Right ventricle myocardium superior (tissue), 1 donor: ENCODE results near the gene SKOR1. TPM values are rescaled to one million over a fixed set of nuclear protein-coding genes. Genes with fewer than 3 reads are reported as not detected.
A peak's percentile ranks its signal among the peaks of the same experiment; 100 is the strongest.

Experiments
- ATAC-seq: fragments of 200-7000 bp; cut with Tn5 transposase; one replicate; pipeline ENCODE4 v1.9.1; 2020; ENCODE audit warnings: mild to moderate bottlenecking; ENCODE audit not compliant: poor library complexity
- DNase-seq: peaks from one replicate; pipeline ENCODE4 v3.0.0-alpha.2; 2020
- intact Hi-C: fragments of 100-400 bp; cut with DNase I; formaldehyde crosslinking; loops from one replicate; pipeline ENCODE4 v1.11.2; 2022
- total RNA-seq: library from RNA; stranded (reverse); fragmentation: NEBNext Ultra II Directional; extraction: Animal tissue kit (Norgen Biotek cat#: 25700); gene quantifications from one replicate; pipeline ENCODE4 v1.2.1, GENCODE V29; 2021
- donor health status: DM: no; HTN: yes; CAD: no; lungs with severe emphysema.

SKOR1 gene
- total RNA-seq, 1 donor from 2014 or later: 0.11 TPM

- intact Hi-C loops: loop anchor here (5.0 to 10.0 kb wide), 2 partner anchors 337 to 894 kb away; no protein-coding TSS in a partner anchor
- DNase-seq (peak; percentile 78), ATAC-seq (peak; percentile 59)
Observed at GRCh38 chr15:67838789-67839332, 13.6 kb downstream of the SKOR1 start.

- no peak for DNase-seq
- peak; percentile 19 for ATAC-seq
- intact Hi-C loops: loop anchor here (5.0 to 10.0 kb wide), 2 partner anchors 337 to 895 kb away; no protein-coding TSS in a partner anchor
Observed at GRCh38 chr15:67839499-67839928, 14.2 kb downstream of the SKOR1 start.

GRCh38 chr15:67839929-67840748 lies 14.8 kb downstream of the SKOR1 start, which contains the start of gene RNU6-1:
Gene RNU6-1, minus strand, starts transcription at chr15:67840045.
- peak; percentile 96 for ATAC-seq

GRCh38 chr15:67840749-67841512 lies 15.6 kb downstream of the SKOR1 start:
- DNase-seq: no peak
- intact Hi-C loops: no loop called here
- peak; percentile 4 for ATAC-seq

More at GRCh38 chr15:67839929-67840748, 14.8 kb downstream of the SKOR1 start, which contains the start of gene RNU6-1:
- DNase-seq: peak; percentile 97
- intact Hi-C loops: loop anchor here (5.0 to 10.0 kb wide), 2 partner anchors 338 to 895 kb away; no protein-coding TSS in a partner anchor

- intact Hi-C loops: no loop called here
- no peak for ATAC-seq
- DNase-seq: no peak
Observed at GRCh38 chr15:67841513-67841762, 16.1 kb downstream of the SKOR1 start.

- intact Hi-C loops: no loop called here
- DNase-seq: no peak
- no peak for ATAC-seq
Observed at GRCh38 chr15:67843092-67843501, 17.8 kb downstream of the SKOR1 start.

GRCh38 chr15:67843571-67844387 lies 18.5 kb downstream of the SKOR1 start:
- DNase-seq: no peak

GRCh38 chr15:67845974-67846373 lies 20.7 kb downstream of the SKOR1 start:
- DNase-seq (no peak), ATAC-seq (no peak)
- intact Hi-C loops: no loop called here

More at GRCh38 chr15:67843571-67844387, 18.5 kb downstream of the SKOR1 start:
- no peak for ATAC-seq
- intact Hi-C loops: no loop called here

- DNase-seq: no peak
- no peak for ATAC-seq
- intact Hi-C loops: no loop called here
Observed at GRCh38 chr15:67849538-67849937, 24.2 kb downstream of the SKOR1 start.

GRCh38 chr15:67850336-67850735 lies 25.0 kb downstream of the SKOR1 start:
- intact Hi-C loops: no loop called here
- no peak for ATAC-seq
- no peak for DNase-seq

GRCh38 chr15:67850994-67851571 lies 25.8 kb downstream of the SKOR1 start:
- intact Hi-C loops: no loop called here
- ATAC-seq (no peak), DNase-seq (no peak)

- ATAC-seq (no peak), DNase-seq (no peak)
- intact Hi-C loops: no loop called here
Observed at GRCh38 chr15:67852418-67852817, 27.1 kb downstream of the SKOR1 start.

- intact Hi-C loops: no loop called here
- DNase-seq (no peak), ATAC-seq (no peak)
Observed at GRCh38 chr15:67853454-67853853, 28.1 kb downstream of the SKOR1 start.

GRCh38 chr15:67854358-67854757 lies 29.0 kb downstream of the SKOR1 start:
- DNase-seq (no peak), ATAC-seq (no peak)
- intact Hi-C loops: no loop called here

GRCh38 chr15:67855842-67856241 lies 30.5 kb downstream of the SKOR1 start:
- ATAC-seq (no peak), DNase-seq (no peak)
- intact Hi-C loops: no loop called here

- intact Hi-C loops: no loop called here
- DNase-seq (no peak), ATAC-seq (no peak)
Observed at GRCh38 chr15:67857220-67857619, 31.9 kb downstream of the SKOR1 start.

- DNase-seq (no peak), ATAC-seq (no peak)
- intact Hi-C loops: no loop called here
Observed at GRCh38 chr15:67859331-67859946, 34.1 kb downstream of the SKOR1 start.

GRCh38 chr15:67861983-67862382 lies 36.7 kb downstream of the SKOR1 start:
- DNase-seq (no peak), ATAC-seq (no peak)
- intact Hi-C loops: loop anchor here (2.0 kb wide), 1 partner anchor 293 kb away; no protein-coding TSS in a partner anchor
